ENCODE data around the gene IPMK.

The IPMK gene

DNA sequence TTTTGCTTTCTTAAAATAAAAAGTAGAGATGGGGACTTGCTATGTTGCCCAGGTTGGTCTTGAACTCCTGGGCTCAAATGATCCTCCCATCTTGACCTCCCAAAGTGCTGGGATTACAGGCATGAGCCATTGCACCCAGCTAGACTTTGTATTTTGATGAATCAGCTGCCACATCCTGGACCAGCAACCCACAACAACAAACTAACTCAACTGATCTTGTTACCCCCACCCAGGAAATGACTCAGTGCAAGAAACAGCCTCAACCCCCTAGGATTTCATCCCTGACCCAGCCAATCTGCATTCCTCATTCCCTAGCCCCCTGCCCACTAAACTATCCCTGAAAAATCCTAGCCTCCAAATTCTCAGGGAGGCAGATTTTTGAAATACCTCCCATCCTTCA, 123.8 kb downstream of the IPMK start:
- no peak for DNase-seq

Data from activated CD4-positive, alpha-beta T cell treated with anti-CD3 and anti-CD28 coated beads for 1 hour (primary cell).